H1 (cell line): Measurements from ENCODE around the gene SNCAIP. TPM values are rescaled to one million over a fixed set of nuclear protein-coding genes. Genes with fewer than 3 reads are reported as not detected.
A peak's percentile ranks its signal among the peaks of the same experiment; 100 is the strongest.

Experiments
- ASH2L ChIP-seq: fragments of 200-600, 300-600 bp; sonication (generic); IDR thresholded peaks from one replicate; pipeline ENCODE4 v1.7.1; 2017; ENCODE audit warnings: low read length
- BACH1 ChIP-seq: IDR thresholded peaks from 2 replicates; pipeline ENCODE4 v1.6.1; 2012; ENCODE audit warnings: low read length, improper control_type of control experiment
- BCL11A ChIP-seq, 2 experiments: IDR thresholded peaks; one replicate each; pipeline ENCODE4 v1.6.1; 2011; ENCODE audit warnings: low read depth in 2 of 2, low read length in 2 of 2, mild to moderate bottlenecking in 2 of 2
- BRCA1 ChIP-seq: IDR thresholded peaks from 2 replicates; pipeline ENCODE4 v1.6.1; 2012; ENCODE audit warnings: low read depth, low read length, improper control_type of control experiment
- CBX5 ChIP-seq: fragments of 300-800, 300-1000 bp; sonication (generic); IDR thresholded peaks from 2 replicates; pipeline ENCODE4 v1.7.1; 2016; ENCODE audit warnings: antibody characterized with exemption, low read length, low read depth
- CEBPB ChIP-seq: IDR thresholded peaks from 2 replicates; pipeline ENCODE4 v1.6.1; 2012; ENCODE audit warnings: low read depth, low read length
- CTBP2 ChIP-seq: IDR thresholded peaks from 2 replicates; pipeline ENCODE4 v1.7.0; 2011; ENCODE audit warnings: borderline replicate concordance, mild to moderate bottlenecking, moderate library complexity, mixed read lengths, low read length; ENCODE audit not compliant: insufficient read depth, insufficient read length
- EP300 ChIP-seq, 2 experiments: IDR thresholded peaks; 1 replicate in 1 of 2; 2 replicates in 1 of 2; pipeline ENCODE4 v1.6.1; 2011 to 2012; ENCODE audit warnings: low read depth in 2 of 2, low read length in 2 of 2, mild to moderate bottlenecking in 2 of 2, borderline replicate concordance in 1 of 2, inconsistent platforms in 1 of 2, moderate library complexity in 1 of 2
- FOSL1 ChIP-seq: IDR thresholded peaks from 2 replicates; pipeline ENCODE4 v1.6.1; 2011; ENCODE audit warnings: mild to moderate bottlenecking, low read depth, low read length, moderate library complexity; ENCODE audit not compliant: insufficient read depth
- HDAC2 ChIP-seq, 2 experiments: fragments of 300-600 bp in 1 of 2; sonication (generic) in 1 of 2; IDR thresholded peaks; 2 replicates each; pipeline ENCODE4 v1.6.1; 2011 to 2012; ENCODE audit warnings: low read depth in 2 of 2, low read length in 2 of 2, mild to moderate bottlenecking in 2 of 2, moderate library complexity in 2 of 2, borderline replicate concordance in 1 of 2, inconsistent platforms in 1 of 2
- JUND ChIP-seq: IDR thresholded peaks from 2 replicates; pipeline ENCODE4 v1.6.1; 2011; ENCODE audit warnings: mild to moderate bottlenecking, improper control_type of control experiment, low read length
- NANOG ChIP-seq: IDR thresholded peaks from 2 replicates; pipeline ENCODE4 v1.6.1; 2011; ENCODE audit warnings: low read length, low read depth, mild to moderate bottlenecking, inconsistent platforms; ENCODE audit not compliant: insufficient read depth, poor library complexity, severe bottlenecking
- NRF1 ChIP-seq: IDR thresholded peaks from 2 replicates; pipeline ENCODE4 v1.6.1; 2011; ENCODE audit warnings: mild to moderate bottlenecking, low read depth, low read length, improper control_type of control experiment
- PHF8 ChIP-seq: fragments of 200-600 bp; sonication (generic); conservative IDR thresholded peaks from 2 replicates; pipeline ENCODE4 v1.7.1; 2012; ENCODE audit warnings: low read depth, mild to moderate bottlenecking, inconsistent platforms, low read length, moderate library complexity
- POLR2A ChIP-seq, 2 experiments: IDR thresholded peaks; 1 replicate in 1 of 2; 2 replicates in 1 of 2; pipeline ENCODE4 v1.6.1; 2011; ENCODE audit warnings: low read depth in 2 of 2, low read length in 2 of 2, mild to moderate bottlenecking in 2 of 2; ENCODE audit errors: control extremely low read depth in 1 of 2
- POLR2AphosphoS5 ChIP-seq: IDR thresholded peaks from 2 replicates; pipeline ENCODE4 v1.6.1; 2011; ENCODE audit warnings: low read depth, low read length
- RAD21 ChIP-seq, 2 experiments: IDR thresholded peaks in 1 of 2; conservative IDR thresholded peaks in 1 of 2; 2 replicates each; pipeline ENCODE4 v1.6.1; 2011; ENCODE audit warnings: low read depth in 2 of 2, low read length in 2 of 2, improper control_type of control experiment in 1 of 2, inconsistent platforms in 1 of 2, mild to moderate bottlenecking in 1 of 2, moderate library complexity in 1 of 2
- SIRT6 ChIP-seq: IDR thresholded peaks from one replicate; pipeline ENCODE4 v1.7.1; 2012; ENCODE audit warnings: low read length, inconsistent platforms
- TAF7 ChIP-seq: optimal IDR thresholded peaks from 2 replicates; pipeline ENCODE3; 2011; ENCODE audit warnings: low read depth, mild to moderate bottlenecking, inconsistent platforms, low read length, moderate library complexity, borderline replicate concordance
- TBP ChIP-seq: IDR thresholded peaks from 2 replicates; pipeline ENCODE4 v1.6.1; 2011; ENCODE audit warnings: low read depth, low read length, improper control_type of control experiment
- YY1 ChIP-seq: IDR thresholded peaks from 2 replicates; pipeline ENCODE4 v1.6.1; 2011; ENCODE audit warnings: low read depth, mild to moderate bottlenecking, low read length
- polyA plus RNA-seq, 7 experiments: library from polyadenylated mRNA; depleted of rRNA in 3 of 7; stranded (reverse) in 5 of 7; unstranded in 2 of 7; fragments of >200 nt in 5 of 7; fragments of 200-250 nt in 2 of 7; gene quantifications; 1 replicate in 5 of 7; 2 replicates in 1 of 7; 4 replicates in 1 of 7; pipeline versions ENCODE4 v1.2.1 to v1.2.3, GENCODE V29; 2011 to 2013; ENCODE audit warnings: missing spikeins in 2 of 7, mixed read lengths in 2 of 7
- total RNA-seq: library from RNA; stranded (reverse); fragmentation: NEBNext Ultra II Directional; extraction: Animal tissue kit (Norgen Biotek cat#: 25700); gene quantifications from 2 replicates; pipeline ENCODE4 v1.2.1, GENCODE V29; 2021

The SNCAIP gene
- total and polyA plus RNA-seq, 2 of the 8 experiments (the other 6 are each of a cell fraction or from before 2014, with no cell fraction given): 3.9 to 9.0 TPM

- TF ChIP-seq RAD21 (IDR thresholded peaks at IDR 0.05 in 1 of 2, conservative IDR thresholded peaks at IDR 0.05 in 1 of 2; ENCODE audit: low read depth in 2 of 2, low read length in 2 of 2) (no peak), BCL11A (IDR thresholded peaks at IDR 0.05; ENCODE audit: low read depth in 2 of 2, low read length in 2 of 2) (no peak), EP300 (IDR thresholded peaks at IDR 0.05; ENCODE audit: borderline replicate concordance in 1 of 2, low read depth in 2 of 2, low read length in 2 of 2) (no peak), SIRT6 (no peak), NRF1 (no peak), PHF8 (0 out of 2 replicates have a peak, but pooled peaks have one; percentile 38), FOSL1 (no peak), POLR2AphosphoS5 (no peak), NANOG (no peak), TBP (0 out of 2 replicates have a peak, but pooled peaks have one; percentile 17), BRCA1 (no peak), JUND (no peak), POLR2A (IDR thresholded peaks at IDR 0.05; ENCODE audit: control extremely low read depth in 1 of 2, low read depth in 2 of 2, low read length in 2 of 2) (no peak), TAF7 (no peak), CTBP2 (no peak), BACH1 (no peak), CBX5 (no peak), ASH2L (peak; percentile 71), CEBPB (no peak), HDAC2 (IDR thresholded peaks at IDR 0.05; ENCODE audit: borderline replicate concordance in 1 of 2, low read depth in 2 of 2, low read length in 2 of 2) (peak in 1 of 2 experiments; percentile 56; a peak in 1 of 4 replicates), YY1 (no peak)
These were observed at the start of gene SNCAIP (continued) for GRCh38 chr5:122311961-122312590.
